ENCODE results near the gene LRRC28.
A peak's percentile ranks its signal among the peaks of the same experiment; 100 is the strongest.

Gene LRRC28

GRCh38 chr15:99345242-99345641 is 94.0 kb downstream of the LRRC28 start:
- ChIA-PET POLR2A (no interaction called here), CTCF (interaction anchor here (0.7 to 0.9 kb wide), 2 partner anchors 18 to 286 kb away, joined by 3 read pairs; no protein-coding TSS in a partner anchor)
- H3K9me3 ChIP-seq (ENCODE audit: control insufficient read depth, insufficient read depth, low read depth, low read length), result no peaks in the 10 kb centered on the region; the same call in 1 of the 2 replicates
- no peak overlapping the region for H3K27ac ChIP-seq (ENCODE audit: extremely low read depth, low read depth, low read length)
- no peaks in the 10 kb centered on the region for H3K4me1 ChIP-seq (ENCODE audit: control insufficient read depth, insufficient read depth, low read length)
- peaks cover 0 to 4% of the 10 kb centered on the region in 2 experiments; a peak in 1 of 3 replicates for H3K36me3 ChIP-seq (ENCODE audit: control insufficient read depth in 2 of 2, insufficient read depth in 1 of 2, low read length in 2 of 2)
- no peak overlapping the region for H3K4me3 ChIP-seq (ENCODE audit: low read depth, low read length)
- no peak for TF ChIP-seq ZSCAN5A (tag by site-specific recombination; IDR thresholded peaks at IDR 0.05)
- TF ChIP-seq SCRT1 (tag by site-specific recombination; IDR thresholded peaks at IDR 0.05; ENCODE audit: borderline replicate concordance), result peak; percentile 81
- TF ChIP-seq SCRT2 (tag by site-specific recombination; IDR thresholded peaks at IDR 0.05), result peak; percentile 68; the same call in 1 of the 2 replicates

- ChIA-PET CTCF (interaction anchor here (0.5 to 1.9 kb wide), 3 partner anchors 26 to 358 kb away, joined by 3 to 8 read pairs (median 4); no protein-coding TSS in a partner anchor), POLR2A (no interaction called here)
- H3K4me3 ChIP-seq (ENCODE audit: low read depth, low read length), result no peak overlapping the region
- H3K36me3 ChIP-seq (ENCODE audit: control insufficient read depth in 2 of 2, insufficient read depth in 1 of 2, low read length in 2 of 2), result peaks cover 0 to 4% of the 10 kb centered on the region in 2 experiments; a peak in 1 of 3 replicates
- TF ChIP-seq ZNF148 (tag by site-specific recombination; IDR thresholded peaks at IDR 0.05; ENCODE audit: borderline replicate concordance), result no peak
- no peak overlapping the region for H3K27ac ChIP-seq (ENCODE audit: extremely low read depth, low read depth, low read length)
- no peaks in the 10 kb centered on the region; the same call in 1 of the 2 replicates for H3K9me3 ChIP-seq (ENCODE audit: control insufficient read depth, insufficient read depth, low read depth, low read length)
- H3K4me1 ChIP-seq (ENCODE audit: control insufficient read depth, insufficient read depth, low read length), result no peaks in the 10 kb centered on the region
These were observed 94.7 kb downstream of the LRRC28 start for GRCh38 chr15:99345832-99346462.

- H3K27ac ChIP-seq (ENCODE audit: extremely low read depth, low read depth, low read length), result no peak overlapping the region
- POLR2A ChIA-PET, result no interaction called here
- H3K4me3 ChIP-seq (ENCODE audit: low read depth, low read length), result no peak overlapping the region
- CTCF ChIA-PET, result interaction anchor here (0.7 to 0.8 kb wide), 2 partner anchors 356 to 466 kb away, joined by 3 read pairs; no protein-coding TSS in a partner anchor
- no peaks in the 10 kb centered on the region; the same call in 1 of the 2 replicates for H3K9me3 ChIP-seq (ENCODE audit: control insufficient read depth, insufficient read depth, low read depth, low read length)
- peaks cover 0 to 4% of the 10 kb centered on the region in 2 experiments; a peak in 1 of 3 replicates for H3K36me3 ChIP-seq (ENCODE audit: control insufficient read depth in 2 of 2, insufficient read depth in 1 of 2, low read length in 2 of 2)
- no peaks in the 10 kb centered on the region for H3K4me1 ChIP-seq (ENCODE audit: control insufficient read depth, insufficient read depth, low read length)
- TF ChIP-seq ZFP37 (tag by site-specific recombination; IDR thresholded peaks at IDR 0.05), result no peak
- TF ChIP-seq ZNF148 (tag by site-specific recombination; IDR thresholded peaks at IDR 0.05; ENCODE audit: borderline replicate concordance), result no peak
- TF ChIP-seq KLF7 (tag by site-specific recombination; IDR thresholded peaks at IDR 0.05; ENCODE audit: borderline replicate concordance), result no peak
- no peak for TF ChIP-seq ZNF112 (tag by site-specific recombination; IDR thresholded peaks at IDR 0.05)
- no peak for TF ChIP-seq ZNF169 (tag by site-specific recombination; IDR thresholded peaks at IDR 0.05)
- no peak for TF ChIP-seq ZBTB49 (tag by site-specific recombination; IDR thresholded peaks at IDR 0.05; ENCODE audit: low read depth)
- TF ChIP-seq ZNF19 (tag by site-specific recombination; IDR thresholded peaks at IDR 0.05; ENCODE audit: low read depth), result no peak
- TF ChIP-seq ZNF335 (tag by site-specific recombination; conservative IDR thresholded peaks at IDR 0.05), result no peak
- no peak for TF ChIP-seq TSHZ1 (tag by site-specific recombination; IDR thresholded peaks at IDR 0.05; ENCODE audit: borderline replicate concordance)
- no peak for TF ChIP-seq ZNF777 (tag by site-specific recombination; IDR thresholded peaks at IDR 0.05; ENCODE audit: borderline replicate concordance)
These were observed 96.3 kb downstream of the LRRC28 start for GRCh38 chr15:99347574-99347973.
